ENCODE data around the gene TMEM37. TPM values are rescaled to one million over a fixed set of nuclear protein-coding genes. Genes with fewer than 3 reads are reported as not detected.

The TMEM37 gene
- total and polyA plus RNA-seq, 2 experiments from 2014 or later: 52.6 to 123 TPM

DNA sequence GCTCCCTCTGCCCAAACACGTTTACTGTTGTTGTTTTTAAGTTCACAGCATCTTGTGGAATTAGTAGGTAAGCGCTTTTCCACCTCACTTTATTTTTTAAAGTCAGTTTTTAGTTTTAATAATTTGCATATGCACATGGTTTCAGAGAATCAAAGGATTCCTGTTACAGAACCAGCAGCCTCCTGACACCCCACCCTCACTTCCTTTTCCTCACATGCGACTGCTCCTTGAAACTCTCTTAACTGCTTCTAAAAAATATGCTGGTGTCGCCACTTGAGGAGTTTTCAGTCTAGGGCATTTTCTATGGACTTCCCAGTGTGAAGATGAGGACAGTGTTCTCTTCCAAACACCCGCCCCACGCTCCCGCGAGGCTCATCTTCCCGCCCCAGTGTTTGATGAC, 14.4 kb downstream of the TMEM37 start:
- Histone ChIP-seq H3K9me3 (ENCODE audit: low read depth) (no peaks in the 10 kb centered on the region), H3K4me1 (ENCODE audit: insufficient read depth) (no peaks in the 10 kb centered on the region), H3K4me2 (no peak overlapping the region), H2AFZ (no peak overlapping the region), H3K4me3 (no peak overlapping the region), H3K27me3 (no peaks in the 10 kb centered on the region), H3K27ac (no peak overlapping the region), H4K20me1 (ENCODE audit: insufficient read depth, poor library complexity, severe bottlenecking) (no peaks in the 10 kb centered on the region), H3K79me2 (no peaks in the 10 kb centered on the region), H3K9me2 (replicated peaks; ENCODE audit: insufficient read depth) (no peaks in the 10 kb centered on the region), H3K36me3 (replicated peaks; ENCODE audit: insufficient read depth, low read depth) (no peaks in the 10 kb centered on the region)
- DNase-seq (ENCODE audit: low spot score): no peak
- 85% methylated on average over 9 of the region's 9 CpGs for WGBS (ENCODE audit: low lambda C conversion rate, missing lambda C conversion rate)
- TF ChIP-seq EZH2 (IDR thresholded peaks at IDR 0.05; ENCODE audit: borderline replicate concordance) (no peak), EZH2phosphoT487 (IDR thresholded peaks at IDR 0.05; ENCODE audit: low read depth, severe bottlenecking, unreplicated experiment) (no peak)
- TF ChIP-seq, protein P1, sequence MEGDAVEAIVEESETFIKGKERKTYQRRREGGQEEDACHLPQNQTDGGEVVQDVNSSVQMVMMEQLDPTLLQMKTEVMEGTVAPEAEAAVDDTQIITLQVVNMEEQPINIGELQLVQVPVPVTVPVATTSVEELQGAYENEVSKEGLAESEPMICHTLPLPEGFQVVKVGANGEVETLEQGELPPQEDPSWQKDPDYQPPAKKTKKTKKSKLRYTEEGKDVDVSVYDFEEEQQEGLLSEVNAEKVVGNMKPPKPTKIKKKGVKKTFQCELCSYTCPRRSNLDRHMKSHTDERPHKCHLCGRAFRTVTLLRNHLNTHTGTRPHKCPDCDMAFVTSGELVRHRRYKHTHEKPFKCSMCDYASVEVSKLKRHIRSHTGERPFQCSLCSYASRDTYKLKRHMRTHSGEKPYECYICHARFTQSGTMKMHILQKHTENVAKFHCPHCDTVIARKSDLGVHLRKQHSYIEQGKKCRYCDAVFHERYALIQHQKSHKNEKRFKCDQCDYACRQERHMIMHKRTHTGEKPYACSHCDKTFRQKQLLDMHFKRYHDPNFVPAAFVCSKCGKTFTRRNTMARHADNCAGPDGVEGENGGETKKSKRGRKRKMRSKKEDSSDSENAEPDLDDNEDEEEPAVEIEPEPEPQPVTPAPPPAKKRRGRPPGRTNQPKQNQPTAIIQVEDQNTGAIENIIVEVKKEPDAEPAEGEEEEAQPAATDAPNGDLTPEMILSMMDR (IDR thresholded peaks at IDR 0.05; ENCODE audit: poor library complexity): no peak

DNA sequence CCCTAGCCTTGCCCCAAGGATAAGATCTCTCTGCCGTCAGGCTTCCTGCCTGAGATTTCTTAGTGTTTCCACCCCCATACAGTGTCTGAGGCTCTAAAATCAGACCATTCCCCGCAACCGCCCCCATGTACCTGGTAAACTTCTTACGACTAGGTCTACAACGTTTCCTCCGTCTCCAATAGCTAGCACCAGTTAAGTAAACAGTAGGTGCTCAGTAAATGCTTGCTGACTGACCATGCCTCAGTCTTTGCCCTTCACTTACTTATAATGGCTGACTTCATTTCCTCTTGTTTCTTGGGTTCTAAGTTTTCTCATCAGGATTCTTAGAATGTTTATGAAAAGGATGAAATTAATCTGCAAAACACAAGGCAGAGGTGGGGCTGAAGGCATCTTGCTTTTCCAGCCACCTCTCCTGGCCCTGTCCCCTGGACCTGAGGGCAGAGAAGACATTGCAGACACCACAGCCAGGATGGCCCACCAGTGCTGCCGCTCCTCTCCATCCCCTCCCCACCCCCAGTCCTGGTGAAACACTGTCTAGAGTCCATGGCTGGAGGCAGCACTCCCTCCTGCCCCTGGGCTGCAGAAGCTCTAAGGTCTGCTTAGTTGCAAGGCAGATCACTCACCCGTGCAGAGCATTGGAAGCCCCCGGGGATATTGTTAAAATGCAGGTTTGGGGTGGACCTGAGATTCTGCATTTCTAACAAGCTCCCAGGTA, 16.9 kb downstream of the TMEM37 start:
- Histone ChIP-seq H3K4me2 (no peak overlapping the region), H4K20me1 (ENCODE audit: insufficient read depth, poor library complexity, severe bottlenecking) (no peaks in the 10 kb centered on the region), H3K27me3 (no peaks in the 10 kb centered on the region), H3K9me3 (ENCODE audit: low read depth) (no peaks in the 10 kb centered on the region), H3K4me3 (no peak overlapping the region), H3K4me1 (ENCODE audit: insufficient read depth) (no peaks in the 10 kb centered on the region), H3K79me2 (no peaks in the 10 kb centered on the region), H3K27ac (no peak overlapping the region), H3K9me2 (replicated peaks; ENCODE audit: insufficient read depth) (no peaks in the 10 kb centered on the region), H3K36me3 (replicated peaks; ENCODE audit: insufficient read depth, low read depth) (no peaks in the 10 kb centered on the region), H2AFZ (no peak overlapping the region)
- DNase-seq (ENCODE audit: low spot score): no peak
- 73% methylated on average over 9 of the region's 9 CpGs for WGBS (ENCODE audit: low lambda C conversion rate, missing lambda C conversion rate)
- no peak for TF ChIP-seq EZH2phosphoT487 (IDR thresholded peaks at IDR 0.05; ENCODE audit: low read depth, severe bottlenecking, unreplicated experiment)
- no peak for TF ChIP-seq EZH2 (IDR thresholded peaks at IDR 0.05; ENCODE audit: borderline replicate concordance)
- TF ChIP-seq, protein P1 (IDR thresholded peaks at IDR 0.05; ENCODE audit: poor library complexity): no peak

DNA sequence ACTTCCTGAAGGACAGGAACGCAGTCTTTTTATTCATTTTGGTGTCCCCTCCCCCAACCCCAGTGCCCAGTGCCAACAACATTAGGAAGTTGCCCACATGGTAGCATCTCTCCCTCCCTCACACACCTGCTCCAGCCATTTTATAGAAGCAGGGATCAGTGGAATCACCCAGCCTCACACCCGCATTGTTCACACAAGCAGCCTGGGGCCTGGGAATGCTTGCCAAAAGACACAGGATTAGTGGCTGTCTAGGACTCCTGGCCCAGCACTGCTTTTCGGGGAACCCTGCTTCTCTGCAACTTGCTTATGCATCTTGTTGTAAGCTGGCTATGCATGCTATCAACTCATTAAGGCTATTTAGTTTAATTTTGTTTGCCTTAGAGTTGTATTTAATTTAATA, 17.9 kb downstream of the TMEM37 start:
- WGBS (ENCODE audit: low lambda C conversion rate, missing lambda C conversion rate): 62% methylated on average over 3 of the region's 3 CpGs
- no peaks in the 10 kb centered on the region for H3K79me2 ChIP-seq

More for the DNA sequence above, 17.9 kb downstream of the TMEM37 start:
- H3K9me3 ChIP-seq (ENCODE audit: low read depth): no peaks in the 10 kb centered on the region
- no peaks in the 10 kb centered on the region for H4K20me1 ChIP-seq (ENCODE audit: insufficient read depth, poor library complexity, severe bottlenecking)
- H3K4me2 ChIP-seq: no peak overlapping the region
- H3K27me3 ChIP-seq: no peaks in the 10 kb centered on the region
- no peak for DNase-seq (ENCODE audit: low spot score)
- H3K27ac ChIP-seq: no peak overlapping the region
- H3K4me3 ChIP-seq: no peak overlapping the region
- no peaks in the 10 kb centered on the region for H3K9me2 ChIP-seq (replicated peaks; ENCODE audit: insufficient read depth)
- no peaks in the 10 kb centered on the region for H3K4me1 ChIP-seq (ENCODE audit: insufficient read depth)
- H3K36me3 ChIP-seq (replicated peaks; ENCODE audit: insufficient read depth, low read depth): no peaks in the 10 kb centered on the region
- no peak overlapping the region for H2AFZ ChIP-seq
- TF ChIP-seq EZH2phosphoT487 (IDR thresholded peaks at IDR 0.05; ENCODE audit: low read depth, severe bottlenecking, unreplicated experiment) (no peak), EZH2 (IDR thresholded peaks at IDR 0.05; ENCODE audit: borderline replicate concordance) (no peak)
- TF ChIP-seq, protein P1 (IDR thresholded peaks at IDR 0.05; ENCODE audit: poor library complexity): no peak
